Measurements from ENCODE around the gene UBAP1. TPM values are rescaled to one million over a fixed set of nuclear protein-coding genes. Genes with fewer than 3 reads are reported as not detected.
"Not testable (repeated sequence)": the region's sequence is repeated elsewhere in the genome, so short reads cannot be mapped to it uniquely, and the experiment has no call there.

The UBAP1 gene
- total RNA-seq, 1 donor from 2014 or later = 30.9 TPM

GRCh38 chr9:34224349-34224748 is 45.5 kb downstream of the UBAP1 start:
- no peak for DNase-seq
- Mint-ChIP-seq H3K27ac (no peak overlapping the region), H3K4me3 (no peak overlapping the region), H3K4me1 (no peaks in the 10 kb centered on the region), H3K36me3 (ENCODE audit: low read depth) (peaks cover 14% of the 10 kb centered on the region), H3K9me3 (no peaks in the 10 kb centered on the region), H3K27me3 (no peaks in the 10 kb centered on the region)
- intact Hi-C loops (cut with micrococcal nuclease) = no loop called here

DNA sequence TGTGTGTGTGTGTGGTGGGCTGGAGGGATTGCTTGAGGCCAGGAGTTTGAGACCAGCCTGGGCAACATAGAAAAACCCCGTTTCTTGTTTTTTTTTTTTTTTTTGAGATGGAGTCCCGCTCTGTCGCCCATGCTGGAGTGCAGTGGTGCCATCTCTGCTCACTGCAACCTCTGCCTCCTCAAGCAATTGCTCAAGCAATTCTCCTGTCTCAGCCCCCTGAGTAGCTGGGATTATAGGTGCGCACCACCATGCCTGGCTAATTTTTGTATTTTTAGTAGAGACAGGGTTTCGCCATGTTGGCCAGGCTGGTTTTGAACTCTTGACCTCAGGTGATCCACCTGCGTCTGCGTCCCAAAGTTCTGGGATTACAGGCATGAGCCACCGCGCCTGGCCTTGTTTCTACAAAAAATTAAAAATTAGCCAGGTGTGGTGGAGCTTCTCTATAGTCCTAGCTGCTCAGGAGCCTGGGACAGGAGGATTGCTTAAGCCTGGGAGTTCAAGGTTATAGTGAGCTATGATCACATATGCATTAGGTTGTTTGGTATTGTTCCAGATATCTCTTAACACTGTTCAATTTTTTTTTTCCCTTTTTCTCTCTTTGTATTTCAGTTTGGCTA is 47.4 kb downstream of the UBAP1 start:
- H3K9me3 Mint-ChIP-seq; H3K4me3 Mint-ChIP-seq; H3K27me3 Mint-ChIP-seq; intact Hi-C loops (cut with micrococcal nuclease); H3K36me3 Mint-ChIP-seq (ENCODE audit: low read depth); H3K27ac Mint-ChIP-seq; DNase-seq; H3K4me1 Mint-ChIP-seq: not testable (repeated sequence)

GRCh38 chr9:34227445-34227844 is 48.6 kb downstream of the UBAP1 start:
- Mint-ChIP-seq H3K9me3 (no peaks in the 10 kb centered on the region), H3K4me1 (no peaks in the 10 kb centered on the region), H3K4me3 (no peak overlapping the region), H3K27me3 (no peaks in the 10 kb centered on the region), H3K27ac (no peak overlapping the region), H3K36me3 (ENCODE audit: low read depth) (peaks cover 7% of the 10 kb centered on the region)
- intact Hi-C loops (cut with micrococcal nuclease) = no loop called here
- no peak for DNase-seq

DNA sequence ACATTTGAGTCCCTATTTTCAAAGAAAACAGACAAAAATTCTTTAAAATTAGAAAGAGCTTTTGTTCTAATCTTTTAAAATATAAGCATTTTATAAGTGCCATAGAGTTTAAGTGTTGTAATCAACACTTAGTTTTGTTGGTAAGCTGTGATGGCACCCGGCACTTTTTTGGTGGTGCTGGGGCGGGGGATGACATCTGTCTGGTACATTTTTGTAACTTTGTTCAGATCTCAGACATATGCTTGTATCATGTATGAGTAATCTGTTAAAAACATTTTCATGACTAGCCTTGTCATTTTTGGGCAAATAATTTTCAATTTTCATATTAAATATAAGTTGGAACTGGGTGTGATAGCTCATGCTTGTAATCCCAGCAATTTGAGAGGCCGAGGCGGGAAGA is 51.7 kb downstream of the UBAP1 start:
- H3K4me1 Mint-ChIP-seq = no peaks in the 10 kb centered on the region
- H3K36me3 Mint-ChIP-seq (ENCODE audit: low read depth) = peaks cover 3% of the 10 kb centered on the region
- no peaks in the 10 kb centered on the region for H3K9me3 Mint-ChIP-seq
- no peak for DNase-seq
- H3K4me3 Mint-ChIP-seq = no peak overlapping the region
- intact Hi-C loops (cut with micrococcal nuclease) = no loop called here
- H3K27me3 Mint-ChIP-seq = no peaks in the 10 kb centered on the region
- no peak overlapping the region for H3K27ac Mint-ChIP-seq

GRCh38 chr9:34232201-34232600 is 53.4 kb downstream of the UBAP1 start:
- Mint-ChIP-seq H3K27ac (no peak overlapping the region), H3K27me3 (no peaks in the 10 kb centered on the region), H3K36me3 (ENCODE audit: low read depth) (peaks cover 12% of the 10 kb centered on the region), H3K4me1 (no peaks in the 10 kb centered on the region), H3K4me3 (no peak overlapping the region), H3K9me3 (no peaks in the 10 kb centered on the region)
- intact Hi-C loops (cut with micrococcal nuclease) = no loop called here
- no peak for DNase-seq

DNA sequence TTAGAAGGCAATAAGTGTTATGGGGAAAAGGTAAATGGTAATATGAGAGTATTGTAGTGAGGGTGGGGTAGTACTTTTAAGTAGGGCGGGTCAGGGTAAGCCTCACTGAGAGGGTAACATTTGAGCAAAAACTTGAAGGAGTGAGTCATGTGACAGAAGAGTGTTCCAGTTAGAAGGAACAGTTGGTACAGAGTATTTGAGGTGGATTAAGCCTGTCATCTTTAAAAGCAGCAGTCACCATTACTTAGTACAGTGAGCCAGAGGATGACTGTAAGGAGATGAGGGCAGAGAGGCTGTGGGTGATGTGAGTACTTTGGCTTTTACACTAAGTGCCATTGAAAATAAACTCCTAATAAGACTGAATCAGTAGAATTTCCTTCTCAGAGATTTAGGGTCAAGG is 54.8 kb downstream of the UBAP1 start:
- Mint-ChIP-seq H3K27me3 (no peaks in the 10 kb centered on the region), H3K36me3 (ENCODE audit: low read depth) (peaks cover 21% of the 10 kb centered on the region), H3K27ac (no peak overlapping the region), H3K4me1 (no peaks in the 10 kb centered on the region), H3K4me3 (no peak overlapping the region), H3K9me3 (peaks cover 2% of the 10 kb centered on the region)
- intact Hi-C loops (cut with micrococcal nuclease) = no loop called here
- no peak for DNase-seq

- Mint-ChIP-seq H3K4me1 (no peaks in the 10 kb centered on the region), H3K4me3 (no peak overlapping the region), H3K27me3 (no peaks in the 10 kb centered on the region), H3K9me3 (peaks cover 2% of the 10 kb centered on the region), H3K36me3 (ENCODE audit: low read depth) (peaks cover 39% of the 10 kb centered on the region), H3K27ac (no peak overlapping the region)
- intact Hi-C loops (cut with micrococcal nuclease) = no loop called here
- DNase-seq = no peak
Observed at GRCh38 chr9:34237836-34238235, 59.0 kb downstream of the UBAP1 start.

DNA sequence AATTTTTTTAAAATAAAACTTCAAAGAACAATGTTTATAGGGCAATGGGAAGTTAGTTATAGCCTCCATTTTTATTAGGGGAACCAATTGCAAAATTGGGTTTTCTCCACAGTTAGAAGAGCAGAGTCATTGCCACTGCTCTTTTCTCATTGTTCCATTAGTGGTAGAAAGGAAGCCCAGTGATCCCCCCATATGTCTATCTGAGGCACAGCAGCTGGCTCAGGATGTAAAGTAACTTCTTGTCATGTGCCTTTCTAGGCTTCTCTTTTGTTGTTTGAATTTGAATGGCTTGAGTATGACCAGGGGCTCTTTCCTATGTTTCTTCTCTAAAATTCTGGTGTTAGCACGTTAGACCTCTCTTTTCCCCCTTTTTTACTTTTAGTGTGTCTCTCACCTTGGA is 61.2 kb downstream of the UBAP1 start:
- DNase-seq = no peak
- no peak overlapping the region for H3K27ac Mint-ChIP-seq
- no peak overlapping the region for H3K4me3 Mint-ChIP-seq
- H3K4me1 Mint-ChIP-seq = no peaks in the 10 kb centered on the region
- intact Hi-C loops (cut with micrococcal nuclease) = no loop called here
- peaks cover 2% of the 10 kb centered on the region for H3K9me3 Mint-ChIP-seq
- peaks cover 48% of the 10 kb centered on the region for H3K36me3 Mint-ChIP-seq (ENCODE audit: low read depth)
- no peaks in the 10 kb centered on the region for H3K27me3 Mint-ChIP-seq

DNA sequence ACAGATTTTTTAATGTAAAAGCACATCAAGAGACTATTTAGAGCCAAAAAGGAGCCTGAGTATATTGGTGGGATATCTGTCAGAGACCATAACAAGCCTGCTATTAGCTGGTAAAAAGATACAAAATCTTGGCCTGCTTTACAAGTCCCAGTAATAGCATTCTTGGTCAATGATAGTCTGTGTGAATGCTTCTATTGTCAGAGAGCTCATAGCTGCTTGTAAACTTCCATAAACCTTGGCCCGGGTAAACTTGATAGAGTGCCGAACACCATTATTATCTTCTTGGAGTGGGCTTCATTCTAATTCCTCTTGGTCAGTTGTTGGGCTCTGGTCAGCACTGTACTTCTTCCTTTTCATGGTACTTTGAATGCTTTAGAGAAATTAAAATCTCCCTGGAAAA is 64.0 kb downstream of the UBAP1 start:
- Mint-ChIP-seq H3K4me1 (no peaks in the 10 kb centered on the region), H3K9me3 (peaks cover 2% of the 10 kb centered on the region), H3K4me3 (no peak overlapping the region), H3K36me3 (ENCODE audit: low read depth) (peaks cover 44% of the 10 kb centered on the region), H3K27ac (no peak overlapping the region), H3K27me3 (no peaks in the 10 kb centered on the region)
- intact Hi-C loops (cut with micrococcal nuclease) = no loop called here
- DNase-seq = no peak

DNA sequence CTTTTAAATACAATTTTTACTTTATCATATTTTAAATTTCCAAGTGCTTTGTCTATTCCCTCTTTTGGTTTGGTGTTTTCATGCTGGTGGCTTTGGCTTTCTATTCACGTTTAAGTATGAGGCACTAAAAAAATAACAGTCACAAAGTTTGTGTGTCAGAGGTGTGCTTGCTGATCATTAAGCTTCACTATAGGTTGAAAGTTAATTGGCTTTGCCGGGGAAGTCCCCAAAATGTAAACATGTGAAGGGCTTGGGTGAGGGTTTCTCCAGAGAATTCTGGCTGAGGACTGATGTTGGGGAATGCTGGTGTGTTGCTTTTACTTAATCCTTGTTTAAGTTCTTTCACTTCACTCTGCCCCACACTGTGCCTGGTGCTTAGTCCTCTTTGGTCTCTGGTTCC is 66.4 kb downstream of the UBAP1 start:
- DNase-seq; H3K4me1 Mint-ChIP-seq; intact Hi-C loops (cut with micrococcal nuclease); H3K27ac Mint-ChIP-seq; H3K9me3 Mint-ChIP-seq; H3K27me3 Mint-ChIP-seq; H3K4me3 Mint-ChIP-seq: not testable (repeated sequence)
- peaks cover 37% of the 10 kb centered on the region for H3K36me3 Mint-ChIP-seq (ENCODE audit: low read depth)

- intact Hi-C loops (cut with micrococcal nuclease) = no loop called here
- Mint-ChIP-seq H3K9me3 (no peaks in the 10 kb centered on the region), H3K36me3 (ENCODE audit: low read depth) (peaks cover 41% of the 10 kb centered on the region), H3K4me1 (no peaks in the 10 kb centered on the region), H3K27ac (no peak overlapping the region), H3K27me3 (no peaks in the 10 kb centered on the region), H3K4me3 (no peak overlapping the region)
- DNase-seq = no peak
Observed at GRCh38 chr9:34246453-34246852, 67.6 kb downstream of the UBAP1 start.

DNA sequence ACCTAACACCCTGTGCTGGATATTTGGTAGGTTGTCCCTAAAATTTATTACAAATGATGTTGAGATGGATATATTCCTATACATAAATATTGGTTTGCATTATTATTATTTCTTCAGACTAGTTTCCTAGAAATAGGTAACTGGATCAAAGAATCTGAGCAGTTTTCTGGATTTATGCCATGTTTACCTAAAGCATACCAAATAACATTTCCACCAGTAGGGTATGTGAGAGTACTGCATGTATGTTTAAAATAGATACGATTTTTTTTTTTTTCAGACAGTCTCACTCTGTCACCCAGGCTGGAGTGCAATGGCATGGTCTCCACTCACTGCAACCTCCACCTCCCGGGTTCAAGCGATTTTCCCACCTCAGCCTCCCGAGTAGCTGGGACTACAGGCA is 68.9 kb downstream of the UBAP1 start:
- H3K9me3 Mint-ChIP-seq; H3K4me1 Mint-ChIP-seq; DNase-seq; intact Hi-C loops (cut with micrococcal nuclease); H3K27me3 Mint-ChIP-seq; H3K27ac Mint-ChIP-seq; H3K4me3 Mint-ChIP-seq: not testable (repeated sequence)
- H3K36me3 Mint-ChIP-seq (ENCODE audit: low read depth) = peaks cover 36% of the 10 kb centered on the region

DNA sequence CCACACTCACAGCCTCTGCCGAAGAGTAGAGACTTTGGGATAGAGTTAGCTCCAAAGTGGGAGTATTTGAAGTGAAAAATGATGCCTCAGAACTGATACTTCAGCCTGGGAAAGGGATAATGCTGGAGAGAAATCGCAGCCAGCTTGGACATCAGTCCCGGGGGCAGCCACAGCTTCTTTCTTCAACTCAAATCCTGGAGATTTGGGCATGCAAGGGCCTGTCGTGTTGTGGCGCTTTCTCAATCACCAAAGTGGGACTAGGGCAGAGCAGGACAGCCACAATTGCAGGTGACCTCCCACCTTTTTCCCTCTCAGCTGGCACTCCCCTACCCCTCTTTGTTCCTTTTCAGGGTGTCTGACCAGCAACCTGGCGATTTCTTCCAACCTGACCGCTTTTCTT is 70.4 kb downstream of the UBAP1 start:
- H3K9me3 Mint-ChIP-seq = no peaks in the 10 kb centered on the region
- no peaks in the 10 kb centered on the region for H3K4me1 Mint-ChIP-seq
- H3K27ac Mint-ChIP-seq = no peak overlapping the region
- H3K4me3 Mint-ChIP-seq = no peak overlapping the region
- intact Hi-C loops (cut with micrococcal nuclease) = no loop called here
- H3K36me3 Mint-ChIP-seq (ENCODE audit: low read depth) = peaks cover 25% of the 10 kb centered on the region
- DNase-seq = no peak
- H3K27me3 Mint-ChIP-seq = no peaks in the 10 kb centered on the region

DNA sequence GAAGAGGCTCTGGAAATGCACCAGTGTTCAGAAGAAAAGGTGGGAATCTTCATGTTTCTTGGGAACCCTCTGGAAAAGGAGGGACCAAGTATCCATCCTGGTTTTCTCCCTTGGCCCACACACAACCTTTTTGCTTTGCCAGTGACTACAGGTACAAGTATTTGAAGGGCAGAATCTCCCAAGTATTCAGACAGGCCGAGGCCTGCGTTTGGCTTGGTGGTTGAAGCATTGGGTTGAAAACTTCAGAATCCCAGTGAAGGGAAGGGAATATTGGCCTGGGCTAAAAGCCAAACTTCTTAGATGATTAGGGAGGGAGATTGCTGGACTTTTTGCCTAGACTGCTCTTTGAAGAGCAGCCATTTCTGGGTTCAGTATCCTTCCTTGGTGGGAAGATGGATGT is 71.9 kb downstream of the UBAP1 start:
- no peaks in the 10 kb centered on the region for H3K4me1 Mint-ChIP-seq
- no peaks in the 10 kb centered on the region for H3K9me3 Mint-ChIP-seq
- H3K27me3 Mint-ChIP-seq = no peaks in the 10 kb centered on the region
- intact Hi-C loops (cut with micrococcal nuclease) = loop anchor here (5.0 kb wide), 1 partner anchor 73 kb away; the partner anchor contains the start of gene UBAP1
- H3K36me3 Mint-ChIP-seq (ENCODE audit: low read depth) = peaks cover 25% of the 10 kb centered on the region
- no peak for DNase-seq
- no peak overlapping the region for H3K4me3 Mint-ChIP-seq
- H3K27ac Mint-ChIP-seq = no peak overlapping the region

GRCh38 chr9:34252016-34252415 is 73.2 kb downstream of the UBAP1 start:
- peaks cover 4% of the 10 kb centered on the region for H3K4me1 Mint-ChIP-seq
- no peaks in the 10 kb centered on the region for H3K9me3 Mint-ChIP-seq
- intact Hi-C loops (cut with micrococcal nuclease) = loop anchor here (2.0 to 5.0 kb wide), 2 partner anchors 75 to 127 kb away; partner anchors contain the start of gene UBAP1
- peaks cover 25% of the 10 kb centered on the region for H3K36me3 Mint-ChIP-seq (ENCODE audit: low read depth)
- no peak for DNase-seq
- no peak overlapping the region for H3K4me3 Mint-ChIP-seq
- no peaks in the 10 kb centered on the region for H3K27me3 Mint-ChIP-seq
- no peak overlapping the region for H3K27ac Mint-ChIP-seq
